ENCODE results near the gene CHST12.
"Not testable (repeated sequence)": the region's sequence is repeated elsewhere in the genome, so short reads cannot be mapped to it uniquely, and the experiment has no call there.

CHST12 gene

DNA sequence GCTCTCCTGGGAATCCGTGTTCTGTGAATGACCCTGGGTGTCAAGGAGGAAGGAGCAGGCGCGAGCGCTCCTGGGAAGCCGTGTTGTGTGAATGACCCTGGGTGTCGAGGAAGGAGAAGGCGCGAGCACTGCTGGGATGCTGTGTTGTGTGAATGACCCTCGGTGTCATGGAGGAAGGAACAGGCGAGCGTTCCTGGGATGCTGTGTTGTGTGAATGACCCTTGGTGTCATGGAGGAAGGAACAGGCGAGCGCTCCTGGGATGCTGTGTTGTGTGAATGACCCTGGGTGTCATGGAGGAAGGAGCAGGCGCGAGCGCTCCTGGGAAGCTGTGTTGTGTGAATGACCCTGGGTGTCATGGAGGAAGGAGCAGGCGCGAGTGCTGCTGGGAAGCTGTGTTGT is 25.3 kb upstream of the CHST12 start:
- not testable (repeated sequence) for DNase-seq (ENCODE audit: low read depth in 2 of 2)

DNA sequence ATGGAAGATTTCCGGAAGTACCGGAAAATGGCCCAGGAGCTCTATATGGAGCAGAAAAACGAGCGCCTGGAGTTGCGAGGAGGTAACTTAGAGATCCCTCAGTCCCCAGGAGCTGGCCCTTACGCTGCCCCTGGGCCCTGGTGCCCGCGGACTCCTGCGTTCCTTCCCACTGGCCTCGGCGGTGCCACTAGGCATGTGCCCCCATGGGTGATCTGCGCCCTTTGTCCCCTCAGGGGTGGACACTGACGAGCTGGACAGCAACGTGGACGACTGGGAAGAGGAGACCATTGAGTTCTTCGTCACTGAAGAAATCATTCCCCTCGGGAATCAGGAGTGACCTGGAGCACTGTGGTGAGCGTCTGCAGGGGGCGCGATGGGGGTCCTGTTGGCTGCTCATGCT is 24.2 kb upstream of the CHST12 start:
- no peak for DNase-seq (ENCODE audit: low read depth in 2 of 2)

DNA sequence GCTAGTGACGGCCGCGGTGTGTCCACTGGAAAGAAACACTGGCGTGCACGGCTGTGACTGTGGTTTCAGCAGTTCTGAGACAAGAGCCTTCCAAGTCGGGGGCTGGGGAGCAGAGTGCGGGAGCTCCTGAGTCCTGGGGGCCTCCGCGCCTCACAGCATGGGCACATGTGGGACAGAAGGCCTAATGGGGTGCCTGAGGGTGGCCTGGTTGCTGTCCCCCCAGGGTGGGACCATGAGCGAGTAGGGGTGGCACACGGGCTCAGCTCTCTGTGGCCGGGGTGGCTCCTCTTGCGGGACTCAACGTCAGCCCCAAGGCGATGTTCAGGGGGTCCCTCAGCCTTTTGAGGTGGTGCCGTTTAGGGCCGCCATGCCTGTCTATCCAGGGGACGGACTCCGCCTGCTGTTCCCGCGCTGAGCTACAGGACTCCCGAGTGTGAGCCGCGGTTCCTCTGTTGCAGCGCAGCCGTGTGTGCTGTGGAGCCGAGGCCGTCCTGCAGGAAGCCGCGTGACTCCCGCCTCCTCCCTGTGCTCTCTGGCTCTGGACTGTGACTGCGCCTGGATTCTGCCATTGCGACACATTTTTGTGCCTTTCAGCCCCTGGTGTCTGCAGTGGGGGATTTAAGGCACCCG is 23.5 kb upstream of the CHST12 start:
- DNase-seq (ENCODE audit: low read depth in 2 of 2): no peak

DNA sequence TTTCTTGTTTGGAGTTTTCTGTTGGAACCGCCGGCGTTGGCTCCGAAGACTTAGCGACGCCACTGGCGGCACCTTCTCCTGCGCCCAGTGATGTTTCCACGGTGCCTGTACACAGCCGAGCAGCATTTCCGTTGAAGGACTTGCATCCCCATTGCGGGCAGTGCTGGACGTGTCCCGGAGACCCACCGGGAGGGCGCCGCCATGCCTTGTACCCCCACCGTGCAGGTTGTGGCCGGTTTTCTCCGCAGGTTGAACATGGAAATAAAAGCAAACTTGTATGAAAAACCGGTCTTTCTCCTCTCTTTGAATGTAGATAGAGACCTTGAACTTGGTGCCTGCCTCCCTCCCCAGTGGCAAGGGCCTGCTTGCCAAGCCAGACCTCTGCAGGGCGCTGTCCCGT is 22.9 kb upstream of the CHST12 start:
- no peak for DNase-seq (ENCODE audit: low read depth in 2 of 2)

DNA sequence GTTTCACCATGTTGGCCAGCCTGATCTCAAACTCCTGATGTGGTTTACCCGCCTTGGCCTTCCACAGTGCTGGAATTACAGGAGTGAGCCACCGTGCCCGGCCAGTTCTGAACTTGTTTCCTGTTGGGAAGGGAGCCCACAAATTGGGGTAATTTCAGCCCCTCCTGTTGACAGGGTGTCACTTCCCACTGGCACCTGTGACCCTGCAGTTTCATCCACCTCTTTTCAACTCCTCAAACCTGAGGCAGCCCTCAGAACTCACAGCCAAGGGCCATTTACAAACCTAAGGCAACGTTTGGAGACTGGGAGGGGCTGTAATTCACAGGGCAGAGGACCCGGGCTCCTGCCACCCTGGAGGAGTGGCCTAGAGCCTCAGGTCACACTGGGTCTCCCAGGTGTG is 22.2 kb upstream of the CHST12 start:
- DNase-seq (ENCODE audit: low read depth in 2 of 2): no peak

DNA sequence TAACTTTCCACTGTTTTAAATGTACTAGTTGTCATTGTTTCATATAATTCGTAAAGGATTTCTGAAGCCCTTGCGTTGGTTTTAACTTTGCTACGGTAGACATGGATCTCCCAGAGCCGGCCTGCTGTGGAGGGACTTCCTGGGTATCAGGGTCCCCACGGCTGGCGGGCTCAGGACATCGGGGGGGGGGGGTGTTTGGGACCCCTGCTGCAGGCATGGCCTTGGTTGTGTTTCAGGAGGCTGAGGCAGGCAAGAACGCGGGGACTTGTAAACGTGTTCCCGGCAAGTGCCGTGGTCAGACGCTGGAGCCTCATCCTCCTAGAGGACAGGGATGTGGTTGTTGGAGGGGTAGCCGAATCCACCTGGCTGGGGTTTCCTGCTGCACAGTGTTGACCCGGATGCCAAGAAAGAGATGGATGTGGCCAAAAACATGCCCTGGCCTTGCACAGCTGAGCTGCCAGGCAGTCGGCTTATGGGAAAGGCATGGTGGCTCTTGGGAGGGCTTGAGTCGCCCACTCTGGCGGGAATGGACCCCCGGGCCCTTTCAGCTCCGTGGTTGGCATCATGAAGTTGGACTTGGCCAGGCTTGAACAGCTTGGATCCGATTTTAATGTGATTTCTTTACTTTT is 21.4 kb upstream of the CHST12 start:
- no peak for DNase-seq (ENCODE audit: low read depth in 2 of 2)

DNA sequence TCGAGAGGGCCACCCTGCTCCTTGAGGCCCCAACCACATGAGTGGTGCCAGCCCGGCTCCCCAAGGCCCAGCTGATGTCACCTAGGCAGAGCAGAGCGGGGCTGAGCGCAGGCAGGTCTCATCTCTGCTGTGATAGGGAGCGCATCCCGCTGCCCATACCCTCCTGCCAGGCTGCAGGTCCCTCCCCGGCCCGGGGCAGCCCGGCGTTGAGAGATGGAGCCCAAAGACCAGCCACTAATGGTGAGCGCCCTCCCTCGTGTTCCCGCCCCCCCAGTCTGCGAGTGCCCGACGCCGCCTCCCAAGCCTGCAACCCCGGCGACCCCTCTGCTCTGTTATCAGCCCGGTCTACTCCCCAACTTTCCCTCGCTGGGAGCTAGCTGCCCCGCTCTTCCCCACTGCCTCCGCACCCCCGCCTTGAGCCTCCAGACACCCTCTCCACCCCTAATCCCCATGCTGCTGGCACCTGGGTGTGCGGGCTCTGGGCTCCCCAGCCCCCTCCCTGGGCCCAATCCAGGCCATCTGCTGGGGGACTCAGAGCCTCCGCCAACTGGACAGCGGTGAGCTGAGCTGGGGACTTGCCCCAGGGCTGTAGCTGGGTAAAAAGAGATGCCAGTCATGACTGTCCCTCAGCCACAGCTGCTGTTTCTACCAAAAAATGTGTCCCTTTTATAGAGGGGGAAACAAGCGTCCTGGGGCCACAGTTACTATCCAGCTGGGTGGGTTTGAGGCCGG is 19.7 kb upstream of the CHST12 start:
- no peak for DNase-seq (ENCODE audit: low read depth in 2 of 2)

DNA sequence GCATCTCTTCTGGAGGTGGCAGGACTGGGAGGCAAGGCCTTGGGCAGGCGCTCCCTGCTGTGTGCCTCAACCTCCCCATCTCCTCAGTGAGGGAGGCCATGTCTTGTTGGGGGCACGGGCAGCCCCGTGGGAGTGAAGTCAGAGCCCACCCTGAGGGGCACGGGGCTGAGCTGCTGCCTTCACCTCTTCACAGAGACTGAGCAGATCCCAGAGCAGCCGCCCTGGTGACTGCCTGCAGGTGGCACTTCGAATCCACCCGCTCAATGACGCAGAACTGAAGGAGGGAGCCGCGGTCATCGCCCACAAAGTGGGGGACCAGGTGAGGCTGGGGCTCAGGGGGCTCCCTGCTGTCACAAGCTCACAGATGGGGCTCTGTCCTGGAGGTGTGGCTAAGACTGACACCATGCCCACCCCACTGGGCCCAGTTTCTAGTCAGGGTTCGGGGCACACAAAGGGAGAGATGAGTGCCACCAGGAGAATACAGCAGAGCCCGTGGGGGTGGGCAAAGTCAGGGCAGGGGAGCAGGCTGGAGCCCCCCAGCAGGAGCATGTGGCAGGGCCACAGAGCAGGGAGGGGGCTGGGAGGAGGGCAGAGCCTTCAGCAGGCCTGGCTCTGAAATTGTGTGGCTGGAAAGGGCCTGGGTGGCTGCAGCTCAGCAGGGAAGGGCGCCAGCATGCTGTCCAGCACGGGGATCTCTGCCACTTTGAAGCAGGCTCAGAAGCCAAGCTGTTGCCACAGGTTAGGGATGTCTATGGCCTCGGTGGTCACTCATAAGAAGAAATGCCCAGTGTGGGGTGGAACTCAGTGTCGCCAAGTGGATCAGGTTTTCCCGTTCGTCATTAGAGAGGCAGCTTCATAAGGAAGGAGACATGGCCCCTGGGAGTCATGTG is 18.8 kb upstream of the CHST12 start:
- DNase-seq (ENCODE audit: low read depth in 2 of 2): no peak

DNA sequence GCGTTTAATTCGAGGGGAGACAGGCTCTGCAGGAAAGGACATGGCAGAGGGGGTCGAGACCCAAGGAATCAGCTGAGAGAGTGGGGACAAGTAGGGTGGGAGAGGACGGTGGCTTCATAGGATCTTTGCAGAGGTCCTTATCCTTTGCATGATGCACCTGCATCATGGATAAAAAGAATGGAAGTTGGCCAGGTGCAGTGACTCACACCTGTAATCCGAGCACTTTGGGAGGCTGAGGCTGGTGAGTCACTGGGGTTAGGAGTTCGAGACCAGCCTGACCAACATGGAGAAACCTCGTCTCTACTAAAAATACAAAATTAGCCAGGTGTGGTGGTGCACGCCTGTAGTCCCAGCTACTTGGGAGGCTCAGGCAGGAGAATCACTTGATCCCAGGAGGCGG is 17.3 kb upstream of the CHST12 start:
- DNase-seq (ENCODE audit: low read depth in 2 of 2): not testable (repeated sequence)

DNA sequence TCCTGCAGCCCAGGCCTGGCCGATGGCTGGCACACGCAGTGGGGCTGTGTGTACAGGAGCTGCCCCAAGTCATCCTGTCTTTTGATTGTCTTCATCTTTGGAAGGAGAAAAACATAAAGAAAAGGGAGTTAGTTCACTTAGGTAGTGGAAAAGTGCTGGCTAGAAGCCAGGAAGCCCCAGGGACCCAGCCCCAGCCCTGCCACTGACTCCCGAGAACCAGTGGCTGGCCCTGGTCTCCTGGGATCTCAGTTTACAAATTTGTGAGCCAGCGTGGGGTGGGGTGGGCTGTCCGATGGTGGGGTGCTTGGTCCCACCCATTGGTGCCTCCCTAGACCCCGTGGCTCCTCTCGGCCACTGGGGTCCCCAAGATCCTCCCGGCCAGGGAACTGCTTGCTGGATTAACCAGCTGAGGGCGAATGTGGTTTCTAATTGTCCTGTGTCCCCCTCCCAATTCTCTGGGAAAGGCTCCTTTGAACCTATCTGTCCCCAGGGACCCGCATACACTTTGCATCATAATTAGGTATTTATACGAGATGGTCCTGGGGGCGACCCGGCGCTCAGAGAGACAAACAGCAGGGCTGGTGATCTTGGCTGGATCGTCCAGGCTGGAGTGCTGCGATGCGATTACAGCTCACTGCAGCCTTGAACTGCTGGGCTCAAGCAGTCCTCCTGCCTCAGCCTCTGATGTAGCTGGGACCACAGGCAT is 16.3 kb upstream of the CHST12 start:
- DNase-seq (ENCODE audit: low read depth in 2 of 2): no peak

DNA sequence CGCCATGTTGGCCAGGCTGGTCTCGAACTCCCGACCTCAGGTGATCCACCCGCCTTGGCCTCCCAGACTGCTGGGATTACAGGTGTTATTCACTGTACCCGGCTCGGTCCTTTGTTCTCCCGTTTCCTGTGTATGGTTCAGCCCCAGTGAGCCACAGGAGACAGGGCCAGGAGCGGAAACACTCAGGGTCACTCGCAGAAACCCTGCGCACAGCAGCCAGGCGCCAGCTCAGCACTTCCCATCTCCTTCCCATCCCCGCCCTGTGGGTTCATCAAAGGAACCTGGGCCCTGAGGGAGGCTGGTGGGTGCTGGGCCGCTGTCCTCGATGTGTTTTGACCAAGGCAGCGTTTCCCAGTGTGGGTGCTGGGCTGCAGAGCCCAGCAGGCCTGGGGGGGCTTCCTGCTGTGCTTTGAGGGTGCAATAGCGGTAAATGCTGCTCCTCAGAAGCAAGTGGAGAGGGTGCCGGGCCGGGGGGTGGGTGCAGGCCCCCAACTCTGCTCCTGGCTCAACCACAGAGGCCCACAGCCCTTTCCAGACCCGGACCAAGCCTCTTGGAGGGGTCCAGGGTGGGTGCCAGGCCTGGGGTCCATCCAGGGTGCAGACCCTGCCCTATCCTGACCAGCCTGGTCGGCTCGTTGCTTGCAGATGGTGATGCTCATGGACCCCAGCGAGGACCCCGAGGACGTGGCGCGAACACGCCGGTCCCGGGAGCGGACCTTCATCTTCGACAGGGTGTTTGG is 15.3 kb upstream of the CHST12 start:
- DNase-seq (ENCODE audit: low read depth in 2 of 2): no peak

DNA sequence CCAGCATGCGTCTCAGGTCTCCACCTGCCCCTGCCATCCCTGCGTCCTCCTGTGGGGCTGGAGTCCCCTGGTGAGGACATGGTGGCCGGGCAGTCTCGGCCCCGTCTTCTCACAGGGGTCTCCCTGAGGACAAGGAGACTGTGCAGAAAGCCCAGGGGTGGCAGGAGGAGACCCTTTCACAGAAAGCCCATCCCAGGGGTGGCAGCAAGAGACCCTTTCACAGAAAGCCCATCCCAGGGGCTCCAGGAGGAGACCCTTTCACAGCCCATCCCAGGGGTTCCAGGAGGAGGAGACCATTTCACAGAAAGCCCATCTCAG is 14.8 kb upstream of the CHST12 start:
- no peak for DNase-seq (ENCODE audit: low read depth in 2 of 2)

DNA sequence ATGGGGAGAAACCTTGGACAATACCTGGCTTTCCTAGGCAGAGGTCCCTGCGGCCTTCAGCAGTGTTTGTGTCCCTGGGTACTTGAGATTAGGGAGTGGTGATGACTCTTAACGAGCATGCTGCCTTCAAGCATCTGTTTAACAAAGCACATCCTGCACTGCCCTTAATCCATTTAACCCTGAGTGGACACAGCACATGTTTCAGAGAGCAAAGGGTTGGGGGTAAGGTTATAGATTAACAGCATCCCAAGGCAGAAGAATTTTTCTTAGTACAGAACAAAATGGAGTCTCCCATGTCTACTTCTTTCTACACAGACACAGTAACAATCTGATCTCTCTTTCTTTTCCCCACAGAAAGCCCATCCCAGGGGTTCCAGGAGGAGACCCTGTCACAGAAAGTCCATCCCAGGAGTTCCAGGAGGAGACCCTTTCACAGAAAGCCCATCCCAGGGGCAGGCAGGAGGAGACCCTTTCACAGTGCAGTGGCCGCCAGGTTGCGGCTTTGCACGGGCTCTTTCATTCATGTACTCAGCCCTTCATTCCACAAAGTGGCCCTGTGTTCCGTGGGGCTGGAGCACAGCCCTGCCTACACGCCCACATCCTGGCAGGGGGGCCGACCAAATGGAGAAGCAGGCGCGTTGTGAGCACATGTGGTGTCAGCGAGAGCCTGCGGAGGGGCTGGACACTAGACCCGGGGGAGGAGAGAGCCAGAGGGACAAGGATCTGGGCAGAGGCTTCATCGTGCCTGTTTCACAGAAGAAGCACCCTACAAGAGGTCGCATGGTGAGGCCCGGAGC is 13.2 kb upstream of the CHST12 start:
- not testable (repeated sequence) for DNase-seq (ENCODE audit: low read depth in 2 of 2)

DNA sequence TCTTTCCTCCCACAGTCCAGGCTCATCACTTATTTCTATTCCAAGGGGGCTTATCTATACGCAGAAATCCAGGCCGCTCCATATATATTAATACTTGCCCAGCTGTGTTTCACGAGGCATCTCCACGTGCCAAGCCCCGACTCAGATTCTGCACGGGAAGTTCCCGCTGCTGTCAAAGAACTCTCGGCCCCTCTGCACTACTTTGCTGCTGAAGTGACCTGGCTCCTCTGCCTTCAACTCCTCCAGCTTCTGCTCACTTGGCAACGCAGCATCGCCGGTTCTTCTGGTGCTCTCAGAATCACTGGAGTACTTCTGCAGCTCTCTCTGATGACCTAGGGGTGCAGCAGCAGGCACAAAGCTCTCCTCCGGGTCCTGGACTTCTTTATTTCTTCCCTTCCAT is 9.7 kb upstream of the CHST12 start:
- DNase-seq (ENCODE audit: low read depth in 2 of 2): no peak

DNA sequence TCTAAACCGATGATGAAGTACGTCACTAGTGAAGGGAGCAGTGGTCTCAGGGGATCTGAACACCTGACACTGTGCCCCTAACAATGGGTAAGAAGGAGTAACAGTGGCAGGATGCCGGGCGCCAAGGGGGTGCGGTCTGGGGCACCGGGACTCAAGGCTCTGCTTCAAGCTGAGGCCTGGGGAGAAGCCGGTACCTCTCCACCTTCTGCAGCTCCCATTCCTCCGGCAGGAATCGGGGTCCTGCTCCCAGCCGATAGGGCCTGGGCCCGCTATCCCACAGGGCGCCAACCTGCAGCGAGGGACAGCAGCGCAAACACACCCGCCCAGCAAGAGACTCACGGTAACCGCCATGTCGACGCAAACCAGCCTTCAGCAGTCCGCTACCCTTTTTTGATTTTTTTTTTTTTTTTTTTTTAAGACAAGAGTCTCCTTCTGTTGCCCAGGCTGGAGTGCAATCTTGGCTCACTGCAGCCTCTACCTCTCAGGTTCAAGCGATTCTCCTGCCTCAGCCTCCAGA is 8.8 kb upstream of the CHST12 start:
- DNase-seq (ENCODE audit: low read depth in 2 of 2): no peak

DNA sequence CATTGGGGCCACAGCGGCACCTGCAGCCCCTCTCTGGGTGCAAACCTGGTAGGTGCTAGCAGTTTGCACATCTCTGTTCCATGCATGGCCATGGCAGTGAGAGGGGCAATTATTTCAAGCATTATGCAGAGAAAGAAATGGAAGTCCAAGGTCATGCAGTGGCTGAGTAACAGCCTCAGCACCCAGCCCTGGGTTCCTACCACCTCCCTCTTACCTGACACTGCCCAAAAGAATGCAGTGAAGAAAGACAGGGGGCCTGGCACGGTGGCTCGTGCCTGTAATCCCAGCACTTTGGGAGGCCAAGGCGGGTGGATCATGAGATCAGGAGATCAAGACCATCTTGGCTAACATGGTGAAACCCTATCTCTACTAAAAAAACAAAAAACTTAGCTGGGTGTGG is 4.9 kb upstream of the CHST12 start:
- no peak for DNase-seq (ENCODE audit: low read depth in 2 of 2)

DNA sequence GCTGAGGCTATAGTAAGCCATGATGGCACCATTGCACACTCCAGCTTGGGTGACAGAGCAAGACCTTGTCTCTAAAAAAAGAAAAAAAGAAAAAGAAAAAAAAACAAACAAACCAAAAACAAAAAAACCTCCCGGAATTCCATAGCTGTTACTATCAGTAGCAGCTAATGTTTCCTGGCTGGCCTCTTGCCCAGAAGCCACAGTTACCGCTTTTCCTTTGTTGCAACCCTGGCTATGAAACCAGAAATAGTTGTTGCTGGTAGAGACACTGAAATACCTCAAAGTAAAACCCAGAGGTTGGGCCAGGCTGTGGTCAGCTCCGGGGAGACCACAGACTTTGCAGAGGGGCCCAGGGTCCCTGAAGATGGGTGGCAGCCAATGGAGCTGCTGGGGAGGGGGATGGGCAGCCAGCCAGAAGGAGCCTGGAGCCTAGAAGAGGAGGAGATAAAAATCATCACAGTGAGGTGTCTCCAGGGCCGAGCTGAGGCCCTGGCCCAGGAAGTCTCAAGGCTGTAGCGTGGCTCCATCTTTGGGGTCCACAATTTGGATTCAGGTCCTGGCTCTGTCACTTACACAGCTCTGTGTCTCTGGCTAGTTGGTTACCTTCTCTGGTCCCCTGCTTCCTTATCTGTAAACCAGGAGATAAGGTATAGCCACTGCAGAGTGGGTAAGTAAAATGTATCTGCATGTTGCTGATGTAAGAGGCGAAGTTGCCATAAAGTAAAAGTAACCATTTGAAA is 3.4 kb upstream of the CHST12 start:
- no peak for DNase-seq (ENCODE audit: low read depth in 2 of 2)

DNA sequence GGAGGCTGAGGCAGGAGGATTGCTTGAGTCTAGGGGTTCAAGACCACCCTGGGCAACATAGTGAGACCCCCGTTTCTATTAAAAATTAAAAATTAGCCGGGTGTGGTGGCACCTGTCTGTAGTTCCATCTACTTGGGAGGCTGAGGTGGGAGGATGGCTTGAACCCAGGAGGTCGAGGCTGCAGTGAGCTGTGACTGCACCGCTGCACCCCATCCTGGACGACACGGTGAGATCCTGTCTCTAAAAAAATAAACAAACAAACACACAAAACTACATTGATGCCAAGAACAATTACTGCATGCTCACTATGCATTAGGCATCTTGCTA is 761 bp upstream of the CHST12 start:
- no peak for DNase-seq (ENCODE audit: low read depth in 2 of 2)

Measured in stimulated activated CD8-positive, alpha-beta memory T cell treated with anti-CD3 and anti-CD28 coated beads, Interleukin-2, amount 100 ng/mL, for 1 hour (primary cell).